T-helper 17 cell (primary cell): ENCODE measurements around the gene PPP2R5B. TPM values are rescaled to one million over a fixed set of nuclear protein-coding genes. Genes with fewer than 3 reads are reported as not detected.
"Not testable (repeated sequence)": the region's sequence is repeated elsewhere in the genome, so short reads cannot be mapped to it uniquely, and the experiment has no call there.

Experiments
- ATAC-seq: fragments of 150-1000 bp; cut with Tn5 transposase; 2 replicates; pipeline ENCODE4 v1.10.0; 2021; ENCODE audit warnings: mild to moderate bottlenecking, moderate library complexity
- DNase-seq, 3 donors: peaks; one replicate each; pipeline versions ENCODE4 v3.0.0 to v3.0.0-alpha.2; 2020 to 2021
- H3K9me3 ChIP-seq: one replicate; pipeline ENCODE4 v1.7.0; 2013; ENCODE audit warnings: low read length, mild to moderate bottlenecking; ENCODE audit not compliant: control insufficient read depth, poor library complexity, severe bottlenecking
- H3K27ac Mint-ChIP-seq: one replicate; pipeline ENCODE4 v1.8.0; 2022; ENCODE audit warnings: mild to moderate bottlenecking, moderate library complexity, mixed read lengths
- H3K27me3 Mint-ChIP-seq: one replicate; pipeline ENCODE4 v1.8.0; 2022; ENCODE audit warnings: mixed read lengths
- H3K36me3 Mint-ChIP-seq: one replicate; pipeline ENCODE4 v1.8.0; 2022; ENCODE audit warnings: low read depth, mixed read lengths
- H3K4me1 Mint-ChIP-seq: one replicate; pipeline ENCODE4 v1.8.0; 2022; ENCODE audit warnings: mild to moderate bottlenecking, mixed read lengths
- H3K4me3 Mint-ChIP-seq: one replicate; pipeline ENCODE4 v1.8.0; 2022; ENCODE audit warnings: mild to moderate bottlenecking, moderate library complexity, mixed read lengths
- total RNA-seq, 4 donors: library from RNA in 2 of 4; stranded (reverse) in 2 of 4; gene quantifications; one replicate each; pipeline ENCODE4 v1.2.3 and lab custom pipeline; 2022 to 2026

Gene PPP2R5B
- total RNA-seq, 2 donors from 2014 or later: 21.5 to 25.3 TPM

DNA sequence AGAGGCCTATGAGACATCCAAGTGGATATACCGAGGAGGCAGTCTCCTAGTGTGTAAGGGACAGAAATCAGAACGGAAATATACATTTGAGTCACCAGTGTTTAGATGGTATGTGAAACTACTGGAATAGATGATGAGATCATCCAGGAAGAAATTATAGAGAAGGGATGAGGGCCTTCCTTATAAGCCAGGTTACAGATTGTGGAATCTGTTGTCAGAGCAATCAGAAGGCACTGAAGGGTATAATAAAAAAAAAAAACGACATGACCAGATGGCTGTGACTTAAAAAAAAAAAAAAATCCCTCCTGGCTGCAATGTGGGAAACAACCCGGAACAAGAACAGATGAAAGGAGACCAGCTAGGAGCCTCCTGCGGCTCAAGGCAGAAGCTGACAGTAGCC, 44.7 kb downstream of the PPP2R5B start:
- H3K36me3 Mint-ChIP-seq: peaks cover 2% of the 10 kb centered on the region
- no peaks in the 10 kb centered on the region for H3K9me3 ChIP-seq
- ATAC-seq (no peak), DNase-seq (no peak)
- no peaks in the 10 kb centered on the region for H3K27me3 Mint-ChIP-seq
- peaks cover 14% of the 10 kb centered on the region for H3K4me1 Mint-ChIP-seq
- no peak overlapping the region for H3K4me3 Mint-ChIP-seq
- H3K27ac Mint-ChIP-seq: peak overlapping the region; percentile 87

DNA sequence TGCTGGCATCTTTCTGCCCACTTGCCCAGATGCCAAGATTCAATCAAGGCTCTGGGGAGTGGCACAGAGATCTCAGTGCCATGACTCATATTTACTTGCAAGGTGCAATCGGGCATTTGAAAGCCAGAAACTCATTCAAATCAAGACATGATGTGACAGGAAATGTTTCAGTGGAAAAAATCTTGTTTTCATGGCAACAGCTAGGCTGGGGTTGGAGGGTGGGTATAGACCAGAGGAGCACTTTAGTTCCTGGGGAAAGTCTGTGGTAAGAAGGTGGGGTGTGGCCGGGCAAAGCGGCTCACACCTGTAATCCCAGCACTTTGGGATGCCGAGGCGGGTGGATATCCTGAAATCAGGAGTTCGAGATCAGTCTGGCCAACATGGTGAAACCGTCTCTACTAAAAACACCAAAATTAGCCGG, 46.3 kb downstream of the PPP2R5B start:
- Mint-ChIP-seq H3K4me3 (peak overlapping the region; percentile 79), H3K4me1 (peaks cover 12% of the 10 kb centered on the region), H3K36me3 (peaks cover 2% of the 10 kb centered on the region), H3K27ac (no peak overlapping the region), H3K27me3 (no peaks in the 10 kb centered on the region)
- no peak for DNase-seq
- H3K9me3 ChIP-seq: no peaks in the 10 kb centered on the region
- ATAC-seq: no peak

DNA sequence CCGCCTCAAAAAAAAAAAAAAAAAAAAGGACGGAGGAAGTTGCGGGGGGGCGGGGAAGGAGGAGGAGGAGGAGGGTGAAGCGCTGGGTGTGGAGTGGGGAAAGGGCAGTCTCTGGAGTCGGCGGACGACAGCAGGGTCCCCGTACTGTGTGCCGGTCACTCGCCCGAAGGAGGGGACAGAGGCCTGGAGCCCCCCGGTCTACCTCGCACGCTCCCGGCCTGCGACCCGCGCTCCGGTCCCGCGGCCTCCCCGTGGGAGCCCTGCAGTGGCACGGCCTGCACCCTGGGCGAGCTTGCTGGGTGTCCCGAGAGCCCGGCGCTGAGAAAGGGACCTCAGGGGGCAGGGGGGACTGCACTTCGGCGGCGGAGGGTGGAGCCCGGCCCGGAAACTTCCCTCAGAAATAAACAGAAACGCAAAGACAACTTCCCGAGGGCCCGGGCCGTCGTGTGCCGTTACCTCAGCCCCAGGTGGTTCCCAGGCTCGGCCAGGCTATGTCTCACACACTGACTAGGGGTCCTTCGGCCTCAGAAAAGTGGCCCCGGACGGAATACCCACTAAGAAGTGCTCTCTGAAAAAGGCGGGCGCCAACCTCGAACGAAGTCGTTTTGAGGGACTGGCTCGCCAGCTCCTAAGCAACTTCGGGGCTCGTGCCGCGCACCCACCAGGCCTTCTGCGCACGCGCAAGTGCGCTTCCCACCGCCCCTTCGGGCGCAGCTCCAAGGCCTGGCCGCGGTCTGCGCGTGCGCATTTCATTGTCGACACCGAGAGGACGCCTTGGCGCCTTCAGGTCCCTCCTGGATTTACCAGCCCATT, 47.1 kb downstream of the PPP2R5B start, which contains the start of gene MAJIN:
Gene MAJIN (minus strand): TSS at position 688 of the 813 bp plus-strand sequence. CDS start 12,703 bp downstream, outside the sequence.
- Mint-ChIP-seq H3K4me1 (peaks cover 12% of the 10 kb centered on the region), H3K4me3 (peak within 1 kb of the TSS; percentile 79), H3K36me3 (peaks cover 2% of the 10 kb centered on the region), H3K27ac (no peak within 1 kb of the TSS), H3K27me3 (no peaks in the 10 kb centered on the region)
- peak; percentile 77 to 85 (median 78) for DNase-seq
- H3K9me3 ChIP-seq: no peaks in the 10 kb centered on the region
- peak; percentile 84 for ATAC-seq

- Mint-ChIP-seq H3K27ac (no peak overlapping the region), H3K4me1 (peaks cover 11% of the 10 kb centered on the region), H3K27me3 (no peaks in the 10 kb centered on the region), H3K36me3 (no peaks in the 10 kb centered on the region), H3K4me3 (no peak overlapping the region)
- H3K9me3 ChIP-seq: no peaks in the 10 kb centered on the region
- ATAC-seq (no peak), DNase-seq (no peak)
Observed at GRCh38 chr11:64974124-64974523, 49.6 kb downstream of the PPP2R5B start.

- no peaks in the 10 kb centered on the region for H3K9me3 ChIP-seq
- Mint-ChIP-seq H3K4me3 (no peak overlapping the region), H3K27me3 (peaks cover 10% of the 10 kb centered on the region), H3K36me3 (peaks cover 2% of the 10 kb centered on the region), H3K4me1 (no peaks in the 10 kb centered on the region), H3K27ac (no peak overlapping the region)
- DNase-seq: no peak
- ATAC-seq: no peak
Observed at GRCh38 chr11:64976651-64977050, 52.2 kb downstream of the PPP2R5B start.

GRCh38 chr11:64983339-64983738, 58.9 kb downstream of the PPP2R5B start:
- not testable (repeated sequence) for ATAC-seq, H3K9me3 ChIP-seq, DNase-seq, H3K27ac Mint-ChIP-seq, H3K4me3 Mint-ChIP-seq, H3K4me1 Mint-ChIP-seq, H3K36me3 Mint-ChIP-seq
- peaks cover 18% of the 10 kb centered on the region for H3K27me3 Mint-ChIP-seq

Other genes starting within 250 kb of the PPP2R5B start
- gene NRXN2, start 201.5 kb upstream of the PPP2R5B start, total RNA-seq: under 1 TPM; 0.21 to 0.32 TPM
- gene RASGRP2, start 180.5 kb upstream of the PPP2R5B start, total RNA-seq: 100 to 1,000 TPM; 464 to 502 TPM
- 10 to 100 TPM; 11.8 to 27.1 TPM for gene PYGM, start 164.7 kb upstream of the PPP2R5B start, total RNA-seq
- gene SF1, start 146.1 kb upstream of the PPP2R5B start, total RNA-seq: 1,000 to 10,000 TPM; 1,476 to 1,622 TPM
- gene MAP4K2, start 121.5 kb upstream of the PPP2R5B start, total RNA-seq: 10 to 100 TPM; 97.8 to 99.2 TPM
- 10 to 100 TPM; 25.8 to 27.0 TPM for gene MEN1, start 114.1 kb upstream of the PPP2R5B start, total RNA-seq
- gene CDC42BPG, start 80.0 kb upstream of the PPP2R5B start, total RNA-seq: 1 to 10 TPM; 4.0 to 7.7 TPM
- gene EHD1, start 46.1 kb upstream of the PPP2R5B start, total RNA-seq: 100 to 1,000 TPM; 184 to 212 TPM
- 100 to 1,000 TPM; 161 to 226 TPM for gene ATG2A, start 7.5 kb upstream of the PPP2R5B start, total RNA-seq
- gene GPHA2, start 11.2 kb downstream of the PPP2R5B start, total RNA-seq: not detected
- gene MAJIN, start 47.4 kb downstream of the PPP2R5B start, total RNA-seq: not detected
- not detected for gene BATF2, start 72.3 kb downstream of the PPP2R5B start, total RNA-seq
- gene ARL2, start 89.5 kb downstream of the PPP2R5B start, total RNA-seq: 10 to 100 TPM; 17.2 to 21.6 TPM
- 10 to 100 TPM; 19.7 to 20.8 TPM for gene SNX15, start 102.8 kb downstream of the PPP2R5B start, total RNA-seq
- gene SAC3D1, start 116.5 kb downstream of the PPP2R5B start, total RNA-seq: 1 to 10 TPM; 1.9 to 3.9 TPM
- 10 to 100 TPM; 12.5 to 16.0 TPM for gene NAALADL1, start 133.9 kb downstream of the PPP2R5B start, total RNA-seq
- under 1 TPM; 0.37 to 0.90 TPM for gene CDCA5, start 159.4 kb downstream of the PPP2R5B start, total RNA-seq
- gene ZFPL1, start 159.5 kb downstream of the PPP2R5B start, total RNA-seq: 10 to 100 TPM; 40.7 to 50.2 TPM
- gene VPS51, start 171.5 kb downstream of the PPP2R5B start, total RNA-seq: 100 to 1,000 TPM; 181 to 217 TPM
- gene TM7SF2, start 187.2 kb downstream of the PPP2R5B start, total RNA-seq: 10 to 100 TPM; 15.2 to 18.5 TPM
- 1 to 10 TPM; 7.5 to 8.7 TPM for gene ZNHIT2, start 193.0 kb downstream of the PPP2R5B start, total RNA-seq
- gene FAU, start 197.4 kb downstream of the PPP2R5B start, total RNA-seq: 1,000 to 10,000 TPM; 1,401 to 1,408 TPM
- 10 to 100 TPM; 42.8 to 44.8 TPM for gene MRPL49, start 197.6 kb downstream of the PPP2R5B start, total RNA-seq
- gene SYVN1, start 209.8 kb downstream of the PPP2R5B start, total RNA-seq: 10 to 100 TPM; 80.6 to 81.1 TPM
- gene SPDYC, start 245.5 kb downstream of the PPP2R5B start, total RNA-seq: under 1 TPM in 1 of 2 donors, not detected in 1; 0.68 TPM